Astrocyte (in vitro differentiated cells and primary cell): ENCODE results near the gene SPAG5. TPM values are rescaled to one million over a fixed set of nuclear protein-coding genes. Genes with fewer than 3 reads are reported as not detected.
A peak's percentile ranks its signal among the peaks of the same experiment; 100 is the strongest.

Source experiments
- DNase-seq: peaks from one replicate; pipeline ENCODE4 v3.0.0-alpha.2; 2010; ENCODE audit warnings: low read depth
- FAIRE-seq: peaks from 2 replicates; lab custom pipeline; 2011; peaks lifted over from hg19 to GRCh38; lab: Jason Lieb, UNC
- H2AFZ ChIP-seq: 2 replicates; pipeline ENCODE4 v1.6.0; 2012; ENCODE audit warnings: low read depth, low read length, inconsistent platforms
- H3K27ac ChIP-seq: 2 replicates; pipeline ENCODE4 v1.5.1; 2011; ENCODE audit warnings: low read depth, low read length, inconsistent platforms
- H3K27me3 ChIP-seq: 2 replicates; pipeline ENCODE4 v1.6.0; 2011; ENCODE audit warnings: low read length, inconsistent platforms; ENCODE audit not compliant: insufficient read depth
- H3K36me3 ChIP-seq: 2 replicates; pipeline ENCODE4 v1.5.1; 2011; ENCODE audit warnings: low read length, inconsistent platforms; ENCODE audit not compliant: insufficient read depth
- H3K4me1 ChIP-seq: 2 replicates; pipeline ENCODE4 v1.5.1; 2011; ENCODE audit warnings: low read length, inconsistent platforms; ENCODE audit not compliant: insufficient read depth
- H3K4me2 ChIP-seq: 2 replicates; pipeline ENCODE4 v1.6.0; 2012; ENCODE audit warnings: low read length, inconsistent platforms
- H3K4me3 ChIP-seq: 2 replicates; pipeline ENCODE4 v1.5.1; 2011; ENCODE audit warnings: low read depth, mild to moderate bottlenecking, low read length, inconsistent platforms; ENCODE audit not compliant: insufficient read depth
- H3K79me2 ChIP-seq: 2 replicates; pipeline ENCODE4 v1.6.0; 2012; ENCODE audit warnings: mild to moderate bottlenecking, low read length, inconsistent platforms; ENCODE audit not compliant: insufficient read depth
- H3K9ac ChIP-seq: 2 replicates; pipeline ENCODE4 v1.6.0; 2012; ENCODE audit warnings: mild to moderate bottlenecking, low read length, inconsistent platforms
- H3K9me3 ChIP-seq: 2 replicates; pipeline ENCODE4 v1.5.1; 2012; ENCODE audit warnings: low read depth, mild to moderate bottlenecking, low read length, inconsistent platforms; ENCODE audit not compliant: insufficient read depth
- H4K20me1 ChIP-seq: 2 replicates; pipeline ENCODE4 v1.6.0; 2012; ENCODE audit warnings: low read length, inconsistent platforms; ENCODE audit not compliant: insufficient read depth
- H3K27ac Mint-ChIP-seq: one replicate; pipeline ENCODE4 v1.8.0; 2021; ENCODE audit warnings: mild to moderate bottlenecking, mixed read lengths; ENCODE audit not compliant: unreplicated experiment
- H3K27me3 Mint-ChIP-seq: one replicate; pipeline ENCODE4 v1.8.0; 2021; ENCODE audit warnings: low read depth, mixed read lengths; ENCODE audit not compliant: unreplicated experiment
- H3K36me3 Mint-ChIP-seq: one replicate; pipeline ENCODE4 v1.8.0; 2021; ENCODE audit warnings: low read depth, mixed read lengths; ENCODE audit not compliant: unreplicated experiment
- H3K4me1 Mint-ChIP-seq: one replicate; pipeline ENCODE4 v1.8.0; 2021; ENCODE audit warnings: low read depth, mixed read lengths; ENCODE audit not compliant: unreplicated experiment
- H3K4me3 Mint-ChIP-seq: one replicate; pipeline ENCODE4 v1.8.0; 2021; ENCODE audit warnings: mild to moderate bottlenecking, moderate library complexity, mixed read lengths; ENCODE audit not compliant: unreplicated experiment
- H3K9me3 Mint-ChIP-seq: one replicate; pipeline ENCODE4 v1.8.0; 2021; ENCODE audit warnings: mild to moderate bottlenecking, mixed read lengths; ENCODE audit not compliant: unreplicated experiment
- CTCF ChIP-seq: IDR thresholded peaks from 2 replicates; pipeline ENCODE4 v1.5.1; 2011; ENCODE audit warnings: low read depth, mild to moderate bottlenecking, inconsistent platforms, low read length, moderate library complexity; ENCODE audit not compliant: insufficient read depth
- EZH2 ChIP-seq: IDR thresholded peaks from 2 replicates; pipeline ENCODE4 v1.6.1; 2012; ENCODE audit warnings: mild to moderate bottlenecking, low read length, inconsistent platforms; ENCODE audit not compliant: insufficient read depth
- total RNA-seq: library from RNA; stranded (reverse); gene quantifications from 2 replicates; pipeline ENCODE4 v1.2.1, GENCODE V29; 2021

The SPAG5 gene
- total RNA-seq, 1 donor from 2014 or later: 8.7 TPM

- DNase-seq (no peak), FAIRE-seq (no peak)
- Histone ChIP-seq H3K9me3 (no peaks in the 10 kb centered on the region), H3K79me2 (no peaks in the 10 kb centered on the region), H2AFZ (no peak within 1 kb of the TSS), H3K36me3 (peaks cover 40% of the 10 kb centered on the region), H3K27ac (no peak within 1 kb of the TSS), H3K4me2 (no peak within 1 kb of the TSS), H3K4me3 (no peak within 1 kb of the TSS), H3K27me3 (no peaks in the 10 kb centered on the region), H4K20me1 (peaks cover 14% of the 10 kb centered on the region), H3K4me1 (no peaks in the 10 kb centered on the region), H3K9ac (no peak within 1 kb of the TSS)
- Mint-ChIP-seq H3K4me1 (no peaks in the 10 kb centered on the region), H3K27ac (no peak within 1 kb of the TSS), H3K9me3 (no peaks in the 10 kb centered on the region), H3K4me3 (no peak within 1 kb of the TSS), H3K36me3 (peaks cover 28% of the 10 kb centered on the region), H3K27me3 (no peaks in the 10 kb centered on the region)
- no peak for TF ChIP-seq EZH2
- TF ChIP-seq CTCF: no peak
Observed at GRCh38 chr17:28613931-28614381, 15.1 kb upstream of the SPAG5 start, which contains the start of gene RSKR. Gene RSKR (minus strand): TSS chr17:28614185. CDS start chr17:28614161, 24 bp downstream.

- Histone ChIP-seq H3K9me3 (no peaks in the 10 kb centered on the region), H3K27me3 (no peaks in the 10 kb centered on the region), H3K4me2 (no peak overlapping the region), H2AFZ (no peak overlapping the region), H4K20me1 (peaks cover 14% of the 10 kb centered on the region), H3K4me1 (no peaks in the 10 kb centered on the region), H3K9ac (no peak overlapping the region), H3K79me2 (no peaks in the 10 kb centered on the region), H3K4me3 (no peak overlapping the region), H3K27ac (no peak overlapping the region), H3K36me3 (peaks cover 39% of the 10 kb centered on the region)
- Mint-ChIP-seq H3K27ac (no peak overlapping the region), H3K27me3 (no peaks in the 10 kb centered on the region), H3K36me3 (peaks cover 28% of the 10 kb centered on the region), H3K4me1 (no peaks in the 10 kb centered on the region), H3K9me3 (no peaks in the 10 kb centered on the region), H3K4me3 (no peak overlapping the region)
- no peak for DNase-seq
- TF ChIP-seq EZH2 (no peak), CTCF (peak; percentile 65)
- no peak for FAIRE-seq
Observed at GRCh38 chr17:28612936-28613872, 14.4 kb upstream of the SPAG5 start.

- Mint-ChIP-seq H3K4me3 (no peak overlapping the region), H3K9me3 (no peaks in the 10 kb centered on the region), H3K4me1 (no peaks in the 10 kb centered on the region), H3K27ac (no peak overlapping the region), H3K27me3 (no peaks in the 10 kb centered on the region), H3K36me3 (peaks cover 28% of the 10 kb centered on the region)
- Histone ChIP-seq H3K27me3 (no peaks in the 10 kb centered on the region), H3K4me1 (no peaks in the 10 kb centered on the region), H3K27ac (no peak overlapping the region), H3K9me3 (no peaks in the 10 kb centered on the region), H2AFZ (no peak overlapping the region), H3K79me2 (no peaks in the 10 kb centered on the region), H3K4me2 (no peak overlapping the region), H3K9ac (no peak overlapping the region), H4K20me1 (peaks cover 14% of the 10 kb centered on the region), H3K4me3 (no peak overlapping the region), H3K36me3 (peaks cover 38% of the 10 kb centered on the region)
- TF ChIP-seq EZH2 (no peak), CTCF (no peak)
- FAIRE-seq: no peak
- no peak for DNase-seq
Observed at GRCh38 chr17:28612531-28612930, 13.7 kb upstream of the SPAG5 start.
